Measurements from ENCODE around the gene SLC4A1AP. TPM values are rescaled to one million over a fixed set of nuclear protein-coding genes. Genes with fewer than 3 reads are reported as not detected.

SLC4A1AP gene
- total RNA-seq, 1 donor from 2014 or later, result 20.5 TPM

DNA sequence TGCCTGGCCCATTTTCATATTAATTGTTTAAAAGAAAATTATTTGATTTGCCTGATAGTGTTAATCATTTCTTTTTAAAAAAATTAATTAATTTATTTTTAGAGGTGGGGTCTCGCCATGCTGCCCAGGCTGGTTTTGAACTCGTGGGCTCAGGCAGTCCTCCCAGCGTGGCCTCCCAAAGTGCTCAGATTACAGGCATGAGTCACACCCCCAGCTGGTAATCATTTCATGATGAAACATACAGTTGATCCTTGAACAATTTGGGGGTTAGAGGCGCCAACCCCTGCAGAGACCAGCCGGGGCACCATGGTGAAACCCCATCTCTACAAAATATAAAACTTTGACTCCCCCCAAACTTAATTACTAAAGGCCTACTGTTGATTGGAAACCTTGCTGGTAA lies 26.9 kb upstream of the SLC4A1AP start:
- no peak overlapping the region for H3K4me3 ChIP-seq (ENCODE audit: low read depth, low read length)
- FAIRE-seq, result no peak
- TF ChIP-seq, protein P1, sequence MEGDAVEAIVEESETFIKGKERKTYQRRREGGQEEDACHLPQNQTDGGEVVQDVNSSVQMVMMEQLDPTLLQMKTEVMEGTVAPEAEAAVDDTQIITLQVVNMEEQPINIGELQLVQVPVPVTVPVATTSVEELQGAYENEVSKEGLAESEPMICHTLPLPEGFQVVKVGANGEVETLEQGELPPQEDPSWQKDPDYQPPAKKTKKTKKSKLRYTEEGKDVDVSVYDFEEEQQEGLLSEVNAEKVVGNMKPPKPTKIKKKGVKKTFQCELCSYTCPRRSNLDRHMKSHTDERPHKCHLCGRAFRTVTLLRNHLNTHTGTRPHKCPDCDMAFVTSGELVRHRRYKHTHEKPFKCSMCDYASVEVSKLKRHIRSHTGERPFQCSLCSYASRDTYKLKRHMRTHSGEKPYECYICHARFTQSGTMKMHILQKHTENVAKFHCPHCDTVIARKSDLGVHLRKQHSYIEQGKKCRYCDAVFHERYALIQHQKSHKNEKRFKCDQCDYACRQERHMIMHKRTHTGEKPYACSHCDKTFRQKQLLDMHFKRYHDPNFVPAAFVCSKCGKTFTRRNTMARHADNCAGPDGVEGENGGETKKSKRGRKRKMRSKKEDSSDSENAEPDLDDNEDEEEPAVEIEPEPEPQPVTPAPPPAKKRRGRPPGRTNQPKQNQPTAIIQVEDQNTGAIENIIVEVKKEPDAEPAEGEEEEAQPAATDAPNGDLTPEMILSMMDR (IDR thresholded peaks at IDR 0.05; ENCODE audit: insufficient read depth, low read length, severe bottlenecking), result no peak
- peak; percentile 27 for DNase-seq (ENCODE audit: low read depth)
- peaks cover 12% of the 10 kb centered on the region for H3K36me3 ChIP-seq (ENCODE audit: control insufficient read depth, insufficient read depth, low read length)
- H3K27me3 ChIP-seq (ENCODE audit: control insufficient read depth, insufficient read depth, low read length), result no peaks in the 10 kb centered on the region

DNA sequence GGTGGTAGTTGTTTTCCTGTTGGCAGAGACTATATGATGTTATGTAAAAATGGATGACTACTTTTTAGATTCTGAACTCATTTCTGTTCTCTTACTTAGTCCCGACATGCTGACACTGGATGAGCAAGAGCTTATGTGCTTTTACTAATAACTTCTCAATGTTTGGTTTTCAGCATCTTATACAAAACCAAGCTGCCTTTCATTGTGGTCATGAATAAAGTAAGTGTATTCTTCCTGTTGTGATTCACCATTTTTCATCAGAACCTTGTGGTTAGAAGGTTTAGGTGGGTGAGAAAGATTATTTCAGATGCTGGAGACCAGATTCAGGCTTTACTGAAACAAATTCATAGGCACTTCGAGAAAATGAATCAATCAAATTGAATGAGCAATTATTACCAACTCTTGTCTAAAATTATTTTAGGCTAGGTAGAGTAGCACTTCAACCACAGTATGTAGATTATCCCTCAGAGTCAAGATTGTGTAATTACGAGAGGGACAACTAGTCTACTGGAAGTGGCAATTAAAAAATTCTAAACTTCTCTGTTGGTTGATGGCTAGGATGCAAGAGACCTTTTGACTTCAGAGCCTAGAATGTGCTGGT lies 25.6 kb upstream of the SLC4A1AP start:
- DNase-seq (ENCODE audit: low read depth) (peak; percentile 99), FAIRE-seq (no peak)
- TF ChIP-seq, protein P1 (IDR thresholded peaks at IDR 0.05; ENCODE audit: insufficient read depth, low read length, severe bottlenecking), result no peak
- Histone ChIP-seq H3K4me3 (ENCODE audit: low read depth, low read length) (no peak overlapping the region), H3K27me3 (ENCODE audit: control insufficient read depth, insufficient read depth, low read length) (no peaks in the 10 kb centered on the region), H3K36me3 (ENCODE audit: control insufficient read depth, insufficient read depth, low read length) (peaks cover 14% of the 10 kb centered on the region)

DNA sequence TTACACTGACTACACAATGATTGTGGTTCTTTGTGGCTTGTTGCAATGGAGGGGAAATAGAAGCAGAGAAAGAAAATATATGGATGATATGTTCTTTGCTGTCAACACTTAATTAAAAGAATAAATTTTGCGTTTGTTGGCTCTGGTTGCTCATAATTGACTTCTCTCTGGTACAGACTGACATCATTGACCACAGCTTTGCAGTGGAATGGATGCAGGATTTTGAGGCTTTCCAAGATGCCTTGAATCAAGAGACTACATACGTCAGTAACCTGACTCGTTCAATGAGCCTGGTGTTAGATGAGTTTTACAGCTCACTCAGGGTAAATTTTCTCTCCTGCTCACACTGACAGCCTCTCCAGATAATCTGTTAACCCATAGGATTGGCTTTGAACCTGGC lies 25.0 kb upstream of the SLC4A1AP start:
- FAIRE-seq, result no peak
- TF ChIP-seq, protein P1 (IDR thresholded peaks at IDR 0.05; ENCODE audit: insufficient read depth, low read length, severe bottlenecking), result no peak
- H3K4me3 ChIP-seq (ENCODE audit: low read depth, low read length), result no peak overlapping the region
- DNase-seq (ENCODE audit: low read depth), result peak; percentile 79
- peaks cover 13% of the 10 kb centered on the region for H3K36me3 ChIP-seq (ENCODE audit: control insufficient read depth, insufficient read depth, low read length)
- no peaks in the 10 kb centered on the region for H3K27me3 ChIP-seq (ENCODE audit: control insufficient read depth, insufficient read depth, low read length)

DNA sequence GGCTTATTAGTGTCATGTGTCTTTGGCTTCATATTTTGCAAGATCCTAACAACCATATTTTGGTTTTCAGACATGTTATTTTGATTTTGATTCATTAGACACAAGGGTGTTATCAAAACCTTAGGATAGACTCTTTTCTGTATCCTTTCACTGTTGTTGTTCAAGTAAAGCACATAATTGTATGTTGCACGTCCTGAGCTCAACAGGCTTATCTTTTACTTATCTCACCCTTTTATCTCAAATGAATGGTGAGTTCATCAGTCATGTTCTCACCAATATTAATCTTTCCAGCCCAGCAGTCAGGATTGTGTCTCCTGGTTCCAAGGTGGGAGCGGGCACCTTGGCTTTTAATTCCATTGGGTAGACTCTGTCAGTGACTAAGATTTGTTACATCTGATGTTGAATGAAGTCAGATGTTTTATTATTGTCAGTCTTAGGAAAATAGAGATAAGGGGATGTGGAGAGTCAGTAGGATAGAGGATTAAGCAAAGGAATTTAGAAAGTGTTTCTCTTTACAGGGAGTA lies 22.9 kb upstream of the SLC4A1AP start:
- DNase-seq (ENCODE audit: low read depth) (no peak), FAIRE-seq (peak; percentile 32)
- Histone ChIP-seq H3K36me3 (ENCODE audit: control insufficient read depth, insufficient read depth, low read length) (peaks cover 10% of the 10 kb centered on the region), H3K27me3 (ENCODE audit: control insufficient read depth, insufficient read depth, low read length) (no peaks in the 10 kb centered on the region), H3K4me3 (ENCODE audit: low read depth, low read length) (no peak overlapping the region)
- TF ChIP-seq, protein P1 (IDR thresholded peaks at IDR 0.05; ENCODE audit: insufficient read depth, low read length, severe bottlenecking), result no peak

DNA sequence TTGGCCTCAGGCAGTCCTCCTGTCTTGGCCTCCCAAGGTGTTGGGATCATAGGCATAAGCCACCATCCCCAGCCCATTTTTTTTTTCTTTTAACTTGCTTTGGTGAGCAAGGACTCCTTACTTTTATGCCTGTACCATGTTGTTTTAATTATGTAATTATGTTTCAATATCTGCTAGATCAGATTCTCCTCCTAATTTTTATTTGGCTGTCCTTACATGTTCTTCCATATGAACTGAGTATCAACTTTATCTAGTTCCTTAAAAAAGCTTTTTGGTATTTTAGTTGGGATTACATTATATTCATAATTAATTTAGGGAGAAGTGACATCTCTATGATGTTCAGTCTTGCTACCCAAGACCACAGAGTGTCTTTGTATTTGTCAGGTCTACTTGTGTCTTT lies 18.5 kb upstream of the SLC4A1AP start:
- FAIRE-seq (no peak), DNase-seq (ENCODE audit: low read depth) (no peak)
- TF ChIP-seq, protein P1 (IDR thresholded peaks at IDR 0.05; ENCODE audit: insufficient read depth, low read length, severe bottlenecking), result no peak
- Histone ChIP-seq H3K36me3 (ENCODE audit: control insufficient read depth, insufficient read depth, low read length) (peaks cover 7% of the 10 kb centered on the region), H3K4me3 (ENCODE audit: low read depth, low read length) (no peak overlapping the region), H3K27me3 (ENCODE audit: control insufficient read depth, insufficient read depth, low read length) (no peaks in the 10 kb centered on the region)

DNA sequence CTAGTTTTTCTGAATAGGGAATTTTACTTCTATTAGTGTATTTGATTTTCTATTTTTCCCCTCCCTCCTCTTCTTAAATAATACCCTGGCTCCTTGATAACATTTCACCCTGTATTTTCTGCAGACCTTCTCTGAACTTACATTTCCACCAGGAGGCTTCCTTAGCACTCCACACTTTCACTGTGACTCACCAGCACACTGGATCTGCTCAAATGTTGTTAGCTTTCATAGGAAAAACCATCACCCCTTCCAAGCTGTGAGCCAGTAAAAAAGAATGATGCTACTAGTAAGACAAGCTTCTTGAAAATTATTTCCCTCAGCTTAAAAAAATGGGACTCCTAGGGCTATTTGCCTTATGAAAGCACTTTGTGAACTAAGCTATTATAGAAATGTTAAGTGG lies 16.4 kb upstream of the SLC4A1AP start:
- H3K4me3 ChIP-seq (ENCODE audit: low read depth, low read length), result no peak overlapping the region
- DNase-seq (ENCODE audit: low read depth) (peak; percentile 11), FAIRE-seq (no peak)
- H3K27me3 ChIP-seq (ENCODE audit: control insufficient read depth, insufficient read depth, low read length), result no peaks in the 10 kb centered on the region
- H3K36me3 ChIP-seq (ENCODE audit: control insufficient read depth, insufficient read depth, low read length), result peaks cover 6% of the 10 kb centered on the region
- TF ChIP-seq, protein P1 (IDR thresholded peaks at IDR 0.05; ENCODE audit: insufficient read depth, low read length, severe bottlenecking), result no peak

Measured in bronchial epithelial cell (primary cell).